ENCODE results near the gene IL12RB2. TPM values are rescaled to one million over a fixed set of nuclear protein-coding genes. Genes with fewer than 3 reads are reported as not detected.
A peak's percentile ranks its signal among the peaks of the same experiment; 100 is the strongest.

The IL12RB2 gene
- total and polyA plus RNA-seq, 7 experiments from 2014 or later, result 0.38 to 78.1 (median 0.88) TPM

DNA sequence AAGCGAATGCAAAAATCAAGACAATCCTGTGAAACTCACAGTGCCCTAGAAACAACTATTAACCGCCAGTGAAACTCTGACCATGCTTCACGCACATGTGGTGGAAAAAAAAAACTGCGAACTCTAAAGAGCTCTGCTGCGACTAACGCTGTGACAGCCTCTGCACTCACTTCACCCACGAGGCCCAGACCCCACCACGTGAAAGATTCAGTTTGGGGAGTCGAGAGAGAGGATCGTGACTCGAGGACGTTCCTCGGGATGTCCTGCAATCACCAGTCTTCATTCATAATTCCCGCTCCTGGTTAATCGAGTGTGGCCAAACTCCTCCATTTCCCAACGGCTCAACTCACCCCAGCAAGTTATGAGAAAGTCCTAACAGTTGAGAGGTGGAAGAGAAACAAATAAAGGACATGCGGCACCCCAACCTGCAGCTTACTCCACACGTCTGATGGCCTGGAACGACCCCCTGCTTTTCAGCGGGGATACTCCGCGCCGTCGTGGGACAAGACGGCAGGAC is 121.4 kb downstream of the IL12RB2 start:
- intact Hi-C loops (cut with micrococcal nuclease), result loop anchor here (2.0 to 10.0 kb wide), 3 partner anchors 14 to 447 kb away; no protein-coding TSS in a partner anchor
- no peak for ATAC-seq
- Mint-ChIP-seq H3K4me3 (peak overlapping the region; percentile 93 to 99 (median 95)), H3K36me3 (peaks cover 18 to 39% (median 27%) of the 10 kb centered on the region in 5 donors), H3K9me3 (no peaks in the 10 kb centered on the region), H3K27me3 (no peaks in the 10 kb centered on the region), H3K27ac (peak overlapping the region; percentile 95 to 99 (median 96)), H3K4me1 (peaks cover 38 to 71% (median 62%) of the 10 kb centered on the region in 7 donors)
- H3K27ac ChIP-seq (ENCODE audit: low read depth, low read length), result peak overlapping the region; percentile 96
- no peaks in the 10 kb centered on the region for H3K9me3 ChIP-seq (ENCODE audit: control insufficient read depth in 2 of 3, low read length in 3 of 3)
- ChIA-PET CTCF (interaction anchor here (0.8 kb wide), 1 partner anchor 120 kb away, joined by 4 read pairs; no protein-coding TSS in a partner anchor), POLR2A (interaction anchor here (0.7 to 2.6 kb wide), 6 partner anchors 8 to 736 kb away, joined by 3 to 8 read pairs (median 4); no protein-coding TSS in a partner anchor)
- no peaks in the 10 kb centered on the region for H3K27me3 ChIP-seq (ENCODE audit: control insufficient read depth in 2 of 2, insufficient read depth in 2 of 2, low read length in 2 of 2)
- peak overlapping the region; percentile 98 for H3K4me3 ChIP-seq (ENCODE audit: low read length)
- H3K36me3 ChIP-seq (ENCODE audit: control insufficient read depth in 2 of 3, insufficient read depth in 3 of 3, low read length in 3 of 3), result peaks cover 0 to 29% (median 11%) of the 10 kb centered on the region in 3 experiments
- H3K4me1 ChIP-seq (ENCODE audit: control insufficient read depth in 2 of 2, insufficient read depth in 2 of 2, low read length in 2 of 2), result peaks cover 5 to 16% of the 10 kb centered on the region in 2 donors
- DNase-seq, result peak in 8 of 9 donors; percentile 22 to 54 (median 38)

GRCh38 chr1:67429528-67430357 is 122.1 kb downstream of the IL12RB2 start:
- ATAC-seq (peak; percentile 5), DNase-seq (peak in 6 of 9 donors; percentile 20 to 47 (median 31))
- Mint-ChIP-seq H3K27me3 (no peaks in the 10 kb centered on the region), H3K4me1 (peaks cover 34 to 71% (median 61%) of the 10 kb centered on the region in 7 donors), H3K36me3 (peaks cover 18 to 35% (median 23%) of the 10 kb centered on the region in 5 donors), H3K9me3 (no peaks in the 10 kb centered on the region), H3K4me3 (peak overlapping the region; percentile 93 to 99 (median 95)), H3K27ac (peak overlapping the region; percentile 95 to 99 (median 96))
- ChIA-PET POLR2A (interaction anchor here (0.7 to 2.6 kb wide), 11 partner anchors 9 to 259 kb away, joined by 3 to 8 read pairs (median 4); partner anchors contain the start of gene GADD45A), CTCF (interaction anchor here (0.7 to 0.8 kb wide), 3 partner anchors 21 to 260 kb away, joined by 3 to 5 read pairs (median 4); no protein-coding TSS in a partner anchor)
- peaks cover 0 to 23% (median 9%) of the 10 kb centered on the region in 3 experiments for H3K36me3 ChIP-seq (ENCODE audit: control insufficient read depth in 2 of 3, insufficient read depth in 3 of 3, low read length in 3 of 3)
- H3K4me3 ChIP-seq (ENCODE audit: low read length), result peak overlapping the region; percentile 98
- H3K9me3 ChIP-seq (ENCODE audit: control insufficient read depth in 2 of 3, low read length in 3 of 3), result no peaks in the 10 kb centered on the region
- intact Hi-C loops (cut with micrococcal nuclease), result loop anchor here (1.0 to 10.0 kb wide), 22 partner anchors 15 to 1155 kb away; partner anchors contain the start of genes GADD45A (in 2 of the 2), SLC35D1 (in 2 of the 2), DNAI4 (in 1 of the 2) and IL12RB2 (in 1 of the 2)
- H3K27ac ChIP-seq (ENCODE audit: low read depth, low read length), result peak overlapping the region; percentile 96
- peaks cover 5 to 16% of the 10 kb centered on the region in 2 donors for H3K4me1 ChIP-seq (ENCODE audit: control insufficient read depth in 2 of 2, insufficient read depth in 2 of 2, low read length in 2 of 2)
- no peaks in the 10 kb centered on the region for H3K27me3 ChIP-seq (ENCODE audit: control insufficient read depth in 2 of 2, insufficient read depth in 2 of 2, low read length in 2 of 2)

DNA sequence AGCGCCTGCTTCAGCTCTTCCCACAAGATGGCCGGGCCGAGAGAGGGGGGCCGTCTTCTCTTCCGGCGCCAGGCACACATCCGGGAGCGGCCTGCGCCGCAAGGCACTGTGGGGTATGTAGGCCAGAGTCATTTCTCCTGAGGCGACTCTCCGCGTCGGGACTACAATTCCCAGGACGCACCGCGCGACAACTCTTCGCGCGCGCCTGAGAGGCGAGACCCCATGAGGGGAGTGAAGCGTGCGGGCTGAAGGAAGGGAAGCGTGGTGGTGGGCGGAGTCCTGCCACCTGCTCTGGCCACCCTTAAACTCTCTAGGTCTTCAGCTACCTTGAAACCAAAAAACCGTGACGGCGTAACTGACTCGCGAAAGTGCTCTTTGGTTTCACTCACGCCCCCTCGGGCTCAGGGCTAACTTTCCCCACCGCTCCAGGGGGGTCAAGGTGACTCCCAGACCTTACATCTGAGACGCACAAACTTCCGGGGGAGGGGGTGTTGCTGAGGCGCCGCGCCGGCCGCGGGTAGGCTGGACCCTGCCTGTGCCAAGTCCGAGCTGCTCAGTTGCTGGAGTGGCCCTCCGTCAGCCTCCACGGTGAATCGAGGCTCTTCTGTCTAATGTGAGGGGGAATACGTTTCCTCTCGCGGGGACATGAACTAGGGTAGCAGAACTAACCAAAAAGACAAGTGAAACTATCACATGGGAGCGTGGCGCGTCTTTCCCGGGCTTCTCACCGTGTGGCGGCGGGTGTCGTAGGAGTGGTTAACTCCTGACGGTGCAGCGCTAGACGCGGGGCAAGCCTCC is 122.9 kb downstream of the IL12RB2 start, which contains the start of gene SERBP1:
SERBP1 (minus strand) TSS at position 45 of the 798 bp plus-strand sequence. CDS start 102 bp downstream, outside the sequence.
- Histone ChIP-seq H3K4me3 (ENCODE audit: low read length) (peak within 1 kb of the TSS; percentile 98), H3K9me3 (ENCODE audit: control insufficient read depth in 2 of 3, low read length in 3 of 3) (no peaks in the 10 kb centered on the region), H3K36me3 (ENCODE audit: control insufficient read depth in 2 of 3, insufficient read depth in 3 of 3, low read length in 3 of 3) (peaks cover 0 to 17% (median 5%) of the 10 kb centered on the region in 3 experiments), H3K27me3 (ENCODE audit: control insufficient read depth in 2 of 2, insufficient read depth in 2 of 2, low read length in 2 of 2) (no peaks in the 10 kb centered on the region), H3K27ac (ENCODE audit: low read depth, low read length) (peak within 1 kb of the TSS; percentile 96), H3K4me1 (ENCODE audit: control insufficient read depth in 2 of 2, insufficient read depth in 2 of 2, low read length in 2 of 2) (peaks cover 5 to 16% of the 10 kb centered on the region in 2 donors)
- no peaks in the 10 kb centered on the region for H3K27me3 Mint-ChIP-seq
- DNase-seq (peak; percentile 86 to 97 (median 94)), ATAC-seq (peak; percentile 94)
- H3K36me3 Mint-ChIP-seq, result peaks cover 12 to 29% (median 17%) of the 10 kb centered on the region in 5 donors
- no peaks in the 10 kb centered on the region for H3K9me3 Mint-ChIP-seq
- H3K27ac Mint-ChIP-seq, result peak within 1 kb of the TSS; percentile 95 to 99 (median 96)
- peak within 1 kb of the TSS; percentile 93 to 99 (median 95) for H3K4me3 Mint-ChIP-seq
- intact Hi-C loops (cut with micrococcal nuclease), result loop anchor here (1.0 to 10.0 kb wide), 21 partner anchors 70 to 1156 kb away; partner anchors contain the start of genes GADD45A (in 2 of the 2), SLC35D1 (in 2 of the 2), DNAI4 (in 1 of the 2) and IL12RB2 (in 1 of the 2)
- ChIA-PET CTCF (interaction anchor here (0.7 to 0.8 kb wide), 2 partner anchors 21 to 260 kb away, joined by 3 to 5 read pairs; no protein-coding TSS in a partner anchor), POLR2A (interaction anchor here (0.7 to 2.6 kb wide), 11 partner anchors 10 to 377 kb away, joined by 3 to 8 read pairs (median 3); partner anchors contain the start of genes GADD45A and SLC35D1)
- H3K4me1 Mint-ChIP-seq, result peaks cover 28 to 64% (median 57%) of the 10 kb centered on the region in 7 donors

GRCh38 chr1:67431156-67431765 is 123.6 kb downstream of the IL12RB2 start:
- H3K4me3 ChIP-seq (ENCODE audit: low read length), result peak overlapping the region; percentile 98
- peaks cover 5 to 10% of the 10 kb centered on the region in 2 donors for H3K4me1 ChIP-seq (ENCODE audit: control insufficient read depth in 2 of 2, insufficient read depth in 2 of 2, low read length in 2 of 2)
- no peaks in the 10 kb centered on the region for H3K9me3 ChIP-seq (ENCODE audit: control insufficient read depth in 2 of 3, low read length in 3 of 3)
- Mint-ChIP-seq H3K4me3 (peak overlapping the region; percentile 93 to 99 (median 95)), H3K36me3 (peaks cover 5 to 23% (median 12%) of the 10 kb centered on the region in 5 donors), H3K9me3 (no peaks in the 10 kb centered on the region), H3K27ac (peak overlapping the region; percentile 95 to 99 (median 96)), H3K27me3 (no peaks in the 10 kb centered on the region), H3K4me1 (peaks cover 21 to 57% (median 50%) of the 10 kb centered on the region in 7 donors)
- POLR2A ChIA-PET, result interaction anchor here (0.8 to 1.4 kb wide), 7 partner anchors 12 to 378 kb away, joined by 3 to 6 read pairs (median 3); partner anchors contain the start of genes GADD45A and SLC35D1
- H3K27ac ChIP-seq (ENCODE audit: low read depth, low read length), result peak overlapping the region; percentile 96
- CTCF ChIA-PET, result interaction anchor here (1.0 kb wide), 1 partner anchor 69 kb away, joined by 3 read pairs; no protein-coding TSS in a partner anchor
- intact Hi-C loops (cut with micrococcal nuclease), result loop anchor here (1.0 to 10.0 kb wide), 14 partner anchors 69 to 1156 kb away; partner anchors contain the start of genes IL12RB2 (in 1 of the 2) and SLC35D1 (in 1 of the 2)
- no peaks in the 10 kb centered on the region for H3K27me3 ChIP-seq (ENCODE audit: control insufficient read depth in 2 of 2, insufficient read depth in 2 of 2, low read length in 2 of 2)
- no peak for DNase-seq
- no peak for ATAC-seq
- peaks cover 0 to 11% (median 0%) of the 10 kb centered on the region in 3 experiments for H3K36me3 ChIP-seq (ENCODE audit: control insufficient read depth in 2 of 3, insufficient read depth in 3 of 3, low read length in 3 of 3)

GRCh38 chr1:67431869-67432578 is 124.4 kb downstream of the IL12RB2 start:
- H3K4me1 Mint-ChIP-seq, result peaks cover 17 to 50% (median 43%) of the 10 kb centered on the region in 7 donors
- H3K27me3 Mint-ChIP-seq, result no peaks in the 10 kb centered on the region
- Histone ChIP-seq H3K27me3 (ENCODE audit: control insufficient read depth in 2 of 2, insufficient read depth in 2 of 2, low read length in 2 of 2) (no peaks in the 10 kb centered on the region), H3K27ac (ENCODE audit: low read depth, low read length) (peak overlapping the region; percentile 96), H3K4me3 (ENCODE audit: low read length) (no peak overlapping the region), H3K9me3 (ENCODE audit: control insufficient read depth in 2 of 3, low read length in 3 of 3) (no peaks in the 10 kb centered on the region), H3K4me1 (ENCODE audit: control insufficient read depth in 2 of 2, insufficient read depth in 2 of 2, low read length in 2 of 2) (peaks cover 5 to 10% of the 10 kb centered on the region in 2 donors), H3K36me3 (ENCODE audit: control insufficient read depth in 2 of 3, insufficient read depth in 3 of 3, low read length in 3 of 3) (peaks cover 0 to 11% (median 0%) of the 10 kb centered on the region in 3 experiments)
- DNase-seq (no peak), ATAC-seq (no peak)
- intact Hi-C loops (cut with micrococcal nuclease), result loop anchor here (1.0 to 10.0 kb wide), 14 partner anchors 68 to 1157 kb away; partner anchors contain the start of genes IL12RB2 (in 1 of the 2) and SLC35D1 (in 1 of the 2)
- no peaks in the 10 kb centered on the region for H3K9me3 Mint-ChIP-seq
- H3K27ac Mint-ChIP-seq, result peak overlapping the region; percentile 88 to 99 (median 96)
- H3K36me3 Mint-ChIP-seq, result peaks cover 5 to 23% (median 12%) of the 10 kb centered on the region in 5 donors
- CTCF ChIA-PET, result interaction anchor here (1.0 kb wide), 1 partner anchor 68 kb away, joined by 3 read pairs; no protein-coding TSS in a partner anchor
- POLR2A ChIA-PET, result interaction anchor here (0.8 to 1.1 kb wide), 2 partner anchors 10 to 243 kb away, joined by 3 to 4 read pairs; no protein-coding TSS in a partner anchor
- peak overlapping the region; percentile 69 to 99 (median 88) for H3K4me3 Mint-ChIP-seq

All from naive thymus-derived CD4-positive, alpha-beta T cell (primary cell).